Uterus (tissue), 2 donors: ENCODE measurements around the gene SLC41A3.

ENCODE experiments used
- POLR2A ChIP-seq, 2 donors: fragments of 450-650 bp; IDR thresholded peaks; one replicate each; pipeline ENCODE4 v1.6.1; 2016; ENCODE audit warnings: antibody characterized with exemption in 2 of 2, mild to moderate bottlenecking in 1 of 2, moderate library complexity in 1 of 2
- TF ChIP-seq, protein P1 (sequence below), 4 experiments: fragments of 200-600 bp in 2 of 4; fragments of 450-650 bp in 2 of 4; sonication (generic) in 2 of 4; IDR thresholded peaks; one replicate each; pipeline ENCODE4 v1.5.1; 2016 to 2019; ENCODE audit warnings: antibody characterized with exemption in 4 of 4, mild to moderate bottlenecking in 2 of 4, moderate library complexity in 1 of 4

DNA sequence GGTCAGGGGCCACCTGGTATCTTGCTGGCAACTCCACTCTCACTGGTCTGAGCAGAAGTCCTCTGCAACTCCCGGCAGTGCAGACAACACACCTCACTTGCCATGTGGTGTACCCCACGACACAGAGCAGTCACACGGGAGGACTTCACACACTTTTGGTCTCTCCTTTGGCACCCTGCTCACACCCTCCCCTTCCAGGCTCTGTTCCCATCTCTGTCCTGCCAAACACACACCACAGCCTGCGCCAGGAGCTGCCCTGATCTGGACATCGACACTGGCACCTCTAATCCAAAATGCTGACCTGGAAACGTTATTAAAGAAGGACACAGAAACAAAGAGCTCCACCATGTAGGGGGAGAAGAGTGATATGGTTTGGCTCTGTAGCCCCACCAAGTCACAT lies 57.2 kb downstream of the SLC41A3 start:
- TF ChIP-seq, protein P1, sequence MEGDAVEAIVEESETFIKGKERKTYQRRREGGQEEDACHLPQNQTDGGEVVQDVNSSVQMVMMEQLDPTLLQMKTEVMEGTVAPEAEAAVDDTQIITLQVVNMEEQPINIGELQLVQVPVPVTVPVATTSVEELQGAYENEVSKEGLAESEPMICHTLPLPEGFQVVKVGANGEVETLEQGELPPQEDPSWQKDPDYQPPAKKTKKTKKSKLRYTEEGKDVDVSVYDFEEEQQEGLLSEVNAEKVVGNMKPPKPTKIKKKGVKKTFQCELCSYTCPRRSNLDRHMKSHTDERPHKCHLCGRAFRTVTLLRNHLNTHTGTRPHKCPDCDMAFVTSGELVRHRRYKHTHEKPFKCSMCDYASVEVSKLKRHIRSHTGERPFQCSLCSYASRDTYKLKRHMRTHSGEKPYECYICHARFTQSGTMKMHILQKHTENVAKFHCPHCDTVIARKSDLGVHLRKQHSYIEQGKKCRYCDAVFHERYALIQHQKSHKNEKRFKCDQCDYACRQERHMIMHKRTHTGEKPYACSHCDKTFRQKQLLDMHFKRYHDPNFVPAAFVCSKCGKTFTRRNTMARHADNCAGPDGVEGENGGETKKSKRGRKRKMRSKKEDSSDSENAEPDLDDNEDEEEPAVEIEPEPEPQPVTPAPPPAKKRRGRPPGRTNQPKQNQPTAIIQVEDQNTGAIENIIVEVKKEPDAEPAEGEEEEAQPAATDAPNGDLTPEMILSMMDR (IDR thresholded peaks at IDR 0.05): no peak
- TF ChIP-seq POLR2A (IDR thresholded peaks at IDR 0.05): no peak
